Neural progenitor cell (in vitro differentiated cells): ENCODE measurements around the gene ABHD14A. TPM values are rescaled to one million over a fixed set of nuclear protein-coding genes. Genes with fewer than 3 reads are reported as not detected.

Experiments used
- DNase-seq: peaks from one replicate; pipeline ENCODE4 v3.0.0-alpha.2; 2016; ENCODE audit warnings: low spot score
- H2AFZ ChIP-seq: fragments of 200-600 bp; sonication (generic); replicated peaks from 2 replicates; pipeline ENCODE4 v1.6.1; 2016; ENCODE audit warnings: antibody characterized with exemption
- H3F3A ChIP-seq: fragments of 200-600 bp; sonication (generic); 2 replicates; pipeline ENCODE4 v1.6.1; 2016; ENCODE audit warnings: antibody characterized with exemption, low read depth
- H3K27ac ChIP-seq: fragments of 200-600 bp; sonication (generic); 2 replicates; pipeline ENCODE4 v1.5.1; 2016; ENCODE audit warnings: mild to moderate bottlenecking
- H3K27me3 ChIP-seq: fragments of 200-600 bp; sonication (generic); 2 replicates; pipeline ENCODE4 v1.6.1; 2016; ENCODE audit warnings: mild to moderate bottlenecking, moderate library complexity
- H3K36me3 ChIP-seq: fragments of 200-600 bp; sonication (generic); 2 replicates; pipeline ENCODE4 v1.5.1; 2016
- H3K4me1 ChIP-seq: fragments of 200-600 bp; sonication (generic); 2 replicates; pipeline ENCODE4 v1.6.1; 2016; ENCODE audit warnings: mixed run types
- H3K4me2 ChIP-seq: fragments of 200-600 bp; sonication (generic); 2 replicates; pipeline ENCODE4 v1.6.1; 2016
- H3K4me3 ChIP-seq: fragments of 200-600 bp; sonication (generic); 2 replicates; pipeline ENCODE4 v1.5.1; 2016
- H3K79me2 ChIP-seq: fragments of 200-600 bp; sonication (generic); 2 replicates; pipeline ENCODE4 v1.6.1; 2016; ENCODE audit warnings: low read depth
- H3K9ac ChIP-seq: fragments of 200-600 bp; sonication (generic); 2 replicates; pipeline ENCODE4 v1.6.1; 2016
- H3K9me3 ChIP-seq: fragments of 200-600 bp; sonication (generic); 2 replicates; pipeline ENCODE4 v1.5.1; 2016; ENCODE audit warnings: low read depth
- H4K20me1 ChIP-seq: fragments of 200-600 bp; sonication (generic); 2 replicates; pipeline ENCODE4 v1.6.1; 2016; ENCODE audit warnings: low read depth
- H3K27ac Mint-ChIP-seq: 3 replicates; pipeline ENCODE4 v1.8.0; 2021; ENCODE audit warnings: mixed read lengths
- H3K27me3 Mint-ChIP-seq: 2 replicates; pipeline ENCODE4 v1.8.0; 2022; ENCODE audit warnings: low read depth, mild to moderate bottlenecking, inconsistent platforms, moderate library complexity, mixed read lengths; ENCODE audit not compliant: insufficient read depth
- H3K36me3 Mint-ChIP-seq: 3 replicates; pipeline ENCODE4 v1.8.0; 2021; ENCODE audit warnings: mixed read lengths
- H3K4me1 Mint-ChIP-seq: 3 replicates; pipeline ENCODE4 v1.8.0; 2021; ENCODE audit warnings: mixed read lengths
- H3K4me3 Mint-ChIP-seq: 3 replicates; pipeline ENCODE4 v1.8.0; 2021; ENCODE audit warnings: mild to moderate bottlenecking, moderate library complexity, mixed read lengths
- H3K9me3 Mint-ChIP-seq: 3 replicates; pipeline ENCODE4 v1.8.0; 2020; ENCODE audit warnings: mixed read lengths
- EZH2 ChIP-seq: fragments of 200-600 bp; sonication (generic); IDR thresholded peaks from 2 replicates; pipeline ENCODE4 v1.6.1; 2017; ENCODE audit warnings: antibody characterized with exemption, mild to moderate bottlenecking, moderate library complexity
- EZH2phosphoT487 ChIP-seq: fragments of 200-600 bp; sonication (generic); IDR thresholded peaks from 2 replicates; pipeline ENCODE4 v1.6.1; 2017; ENCODE audit warnings: antibody characterized with exemption
- total RNA-seq: library from RNA; depleted of rRNA; stranded (reverse); fragments of >200 nt; gene quantifications from 2 replicates; pipeline ENCODE4 v1.2.3, GENCODE V29; 2015; ENCODE audit warnings: low replicate concordance
- TF ChIP-seq, protein P1 (sequence below): fragments of 200-600 bp; sonication (generic); IDR thresholded peaks from 2 replicates; pipeline ENCODE4 v1.5.1; 2017; ENCODE audit warnings: antibody characterized with exemption, mild to moderate bottlenecking

The ABHD14A gene
- total RNA-seq, 1 donor from 2014 or later, result 4.0 TPM

DNA sequence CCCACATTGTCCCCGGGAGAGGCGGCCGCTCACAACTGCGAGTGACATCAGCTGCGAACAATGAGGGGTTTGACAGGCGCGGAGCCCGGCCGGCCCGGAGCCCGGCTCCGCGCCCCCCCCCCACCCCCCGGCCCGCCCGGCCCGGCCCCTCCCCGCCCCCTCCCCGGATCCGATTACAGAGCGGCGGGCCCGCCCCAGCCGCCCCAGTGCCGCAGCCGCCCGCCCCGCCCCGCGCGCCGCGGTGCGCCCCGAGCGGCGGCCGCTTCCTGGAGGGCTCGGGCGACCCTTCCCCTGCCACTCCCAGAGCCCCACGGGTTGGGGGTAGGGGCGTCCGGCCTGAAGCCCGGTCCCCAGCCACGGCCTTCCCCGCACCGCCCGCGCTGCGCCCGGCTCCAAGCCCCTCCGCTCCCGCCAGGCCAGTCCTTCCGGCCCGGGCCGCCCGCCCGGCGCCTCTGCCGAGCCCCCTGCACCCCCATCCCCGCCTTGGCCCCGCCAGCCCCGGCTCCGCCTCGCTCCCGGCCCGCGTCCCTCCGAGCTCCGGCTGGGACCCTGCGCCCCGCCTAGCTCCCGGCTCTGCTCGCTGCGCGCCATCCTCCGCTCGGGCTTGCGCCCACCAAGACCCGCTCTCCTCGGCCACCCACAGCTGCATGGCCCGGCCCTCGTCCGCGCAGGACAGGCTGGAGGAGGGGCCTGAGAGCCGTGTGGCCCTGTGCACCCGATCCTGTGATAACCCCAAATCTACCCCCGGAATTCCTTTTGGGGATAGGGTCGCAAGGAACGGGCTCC is 7.3 kb upstream of the ABHD14A start, which contains the start of gene PCBP4:
PCBP4 (minus strand) TSS at position 71 of the 786 bp plus-strand sequence. CDS start 6,214 bp downstream, outside the sequence.
- Mint-ChIP-seq H3K9me3 (no peaks in the 10 kb centered on the region), H3K27ac (peak within 1 kb of the TSS; percentile 96), H3K4me3 (peak within 1 kb of the TSS; percentile 94), H3K36me3 (peaks cover 5% of the 10 kb centered on the region), H3K4me1 (peaks cover 64% of the 10 kb centered on the region), H3K27me3 (peaks cover 12% of the 10 kb centered on the region)
- Histone ChIP-seq H3K4me1 (peaks cover 59% of the 10 kb centered on the region), H3K79me2 (no peaks in the 10 kb centered on the region), H3K27me3 (peaks cover 11% of the 10 kb centered on the region), H3K9me3 (no peaks in the 10 kb centered on the region), H3K27ac (peak within 1 kb of the TSS; percentile 95), H3K4me2 (peak within 1 kb of the TSS; percentile 93), H2AFZ (peak within 1 kb of the TSS; percentile 18), H3K9ac (peak within 1 kb of the TSS; percentile 74), H3K36me3 (no peaks in the 10 kb centered on the region), H3K4me3 (peak within 1 kb of the TSS; percentile 81), H4K20me1 (peaks cover 38% of the 10 kb centered on the region), H3F3A (peaks cover 45% of the 10 kb centered on the region)
- TF ChIP-seq, protein P1, sequence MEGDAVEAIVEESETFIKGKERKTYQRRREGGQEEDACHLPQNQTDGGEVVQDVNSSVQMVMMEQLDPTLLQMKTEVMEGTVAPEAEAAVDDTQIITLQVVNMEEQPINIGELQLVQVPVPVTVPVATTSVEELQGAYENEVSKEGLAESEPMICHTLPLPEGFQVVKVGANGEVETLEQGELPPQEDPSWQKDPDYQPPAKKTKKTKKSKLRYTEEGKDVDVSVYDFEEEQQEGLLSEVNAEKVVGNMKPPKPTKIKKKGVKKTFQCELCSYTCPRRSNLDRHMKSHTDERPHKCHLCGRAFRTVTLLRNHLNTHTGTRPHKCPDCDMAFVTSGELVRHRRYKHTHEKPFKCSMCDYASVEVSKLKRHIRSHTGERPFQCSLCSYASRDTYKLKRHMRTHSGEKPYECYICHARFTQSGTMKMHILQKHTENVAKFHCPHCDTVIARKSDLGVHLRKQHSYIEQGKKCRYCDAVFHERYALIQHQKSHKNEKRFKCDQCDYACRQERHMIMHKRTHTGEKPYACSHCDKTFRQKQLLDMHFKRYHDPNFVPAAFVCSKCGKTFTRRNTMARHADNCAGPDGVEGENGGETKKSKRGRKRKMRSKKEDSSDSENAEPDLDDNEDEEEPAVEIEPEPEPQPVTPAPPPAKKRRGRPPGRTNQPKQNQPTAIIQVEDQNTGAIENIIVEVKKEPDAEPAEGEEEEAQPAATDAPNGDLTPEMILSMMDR, result no peak
- TF ChIP-seq EZH2, result no peak
- peak; percentile 93 for DNase-seq

DNA sequence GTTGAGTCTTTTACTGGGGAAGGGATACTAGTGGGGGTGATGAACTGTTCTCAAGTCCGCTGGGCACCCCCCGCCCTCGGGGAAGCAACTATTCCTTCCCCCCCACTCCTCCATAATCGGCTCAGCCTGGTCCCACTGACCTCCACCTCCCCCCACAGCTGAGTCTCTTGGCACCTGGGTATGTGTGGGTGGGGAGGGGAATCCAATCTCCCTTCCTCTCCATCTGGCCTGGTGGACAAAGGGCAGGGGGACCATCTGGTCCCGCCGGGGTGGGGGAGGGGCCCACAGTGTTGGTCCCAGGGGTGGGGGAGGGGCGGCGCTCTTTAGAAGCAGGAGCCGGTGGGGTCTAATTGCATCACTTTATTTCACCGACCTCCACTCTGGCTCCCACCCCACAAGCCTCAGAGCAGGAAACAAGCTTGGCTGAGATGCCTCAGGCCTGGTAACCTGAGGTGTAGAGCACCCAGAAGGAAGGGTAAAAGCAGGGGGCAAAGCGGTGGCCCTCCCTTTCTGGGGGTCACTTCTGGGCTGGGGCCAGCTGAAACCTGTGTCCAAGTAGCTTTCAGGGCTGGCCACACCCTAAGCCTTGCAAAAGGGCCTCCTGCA is 6.6 kb upstream of the ABHD14A start:
- H2AFZ ChIP-seq, result peak overlapping the region; percentile 18
- H3K27ac ChIP-seq, result peak overlapping the region; percentile 95
- peaks cover 7% of the 10 kb centered on the region for H3K27me3 ChIP-seq
- H3K4me3 ChIP-seq, result peak overlapping the region; percentile 81
- H3K36me3 ChIP-seq, result no peaks in the 10 kb centered on the region
- H3K9me3 Mint-ChIP-seq, result no peaks in the 10 kb centered on the region
- peaks cover 31% of the 10 kb centered on the region for H4K20me1 ChIP-seq
- H3F3A ChIP-seq, result peaks cover 39% of the 10 kb centered on the region
- TF ChIP-seq, protein P1, result no peak
- no peak for TF ChIP-seq EZH2phosphoT487
- no peak for TF ChIP-seq EZH2
- H3K4me3 Mint-ChIP-seq, result peak overlapping the region; percentile 91
- peaks cover 9% of the 10 kb centered on the region for H3K27me3 Mint-ChIP-seq
- peak; percentile 93 for DNase-seq
- peak overlapping the region; percentile 93 for H3K4me2 ChIP-seq
- H3K9ac ChIP-seq, result peak overlapping the region; percentile 74
- peaks cover 52% of the 10 kb centered on the region for H3K4me1 ChIP-seq
- no peaks in the 10 kb centered on the region for H3K9me3 ChIP-seq
- H3K36me3 Mint-ChIP-seq, result peaks cover 5% of the 10 kb centered on the region
- no peaks in the 10 kb centered on the region for H3K79me2 ChIP-seq
- H3K4me1 Mint-ChIP-seq, result peaks cover 60% of the 10 kb centered on the region
- H3K27ac Mint-ChIP-seq, result peak overlapping the region; percentile 8

DNA sequence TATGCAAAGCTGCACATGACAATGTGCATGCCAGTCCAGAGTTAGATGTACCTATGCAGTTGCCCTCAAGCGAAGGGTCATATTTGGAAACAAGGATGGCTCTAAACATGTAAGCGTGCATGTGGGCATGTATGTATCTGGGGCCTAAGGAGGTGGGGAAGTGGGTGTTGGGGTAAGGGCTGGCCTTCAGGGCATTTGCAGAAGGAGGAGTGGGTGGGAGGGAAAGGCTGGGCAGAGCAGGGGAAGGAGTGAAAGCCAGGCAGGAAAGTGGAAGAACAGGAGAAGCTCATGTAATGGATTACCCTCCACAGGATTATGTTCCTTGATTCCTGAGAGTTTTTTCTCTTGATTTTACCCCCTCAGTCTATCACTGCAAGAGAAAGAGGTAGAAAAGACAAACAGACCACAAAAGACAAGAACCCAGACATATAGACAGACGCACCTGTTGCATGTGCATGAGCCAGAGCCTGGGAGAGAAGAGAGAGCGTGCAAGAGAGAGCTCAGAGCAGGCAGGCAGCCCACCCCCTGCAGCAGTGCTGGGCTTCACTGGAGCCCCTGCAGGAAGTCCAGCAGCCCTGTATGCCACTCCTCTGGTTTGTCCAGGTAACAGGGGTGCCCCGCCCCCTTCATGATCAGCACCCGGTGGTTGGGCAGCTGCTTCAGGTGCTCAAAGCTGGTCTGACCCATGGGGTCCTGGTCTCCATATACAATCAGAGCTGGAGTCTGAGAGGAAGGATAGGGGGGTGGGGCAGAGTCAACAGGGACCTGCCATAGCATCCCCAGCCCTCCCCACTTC is 5.8 kb upstream of the ABHD14A start:
- TF ChIP-seq, protein P1, result no peak
- TF ChIP-seq EZH2phosphoT487 (no peak), EZH2 (no peak)
- peak; percentile 23 for DNase-seq
- H2AFZ ChIP-seq, result no peak overlapping the region
- no peaks in the 10 kb centered on the region for H3K79me2 ChIP-seq
- peak overlapping the region; percentile 81 for H3K4me3 ChIP-seq
- peaks cover 49% of the 10 kb centered on the region for H3K4me1 ChIP-seq
- H3K27me3 Mint-ChIP-seq, result peaks cover 7% of the 10 kb centered on the region
- peak overlapping the region; percentile 86 for H3K27ac ChIP-seq
- no peak overlapping the region for H3K9ac ChIP-seq
- H3K4me2 ChIP-seq, result peak overlapping the region; percentile 93
- peak overlapping the region; percentile 91 for H3K4me3 Mint-ChIP-seq
- H4K20me1 ChIP-seq, result peaks cover 23% of the 10 kb centered on the region
- peaks cover 57% of the 10 kb centered on the region for H3K4me1 Mint-ChIP-seq
- H3F3A ChIP-seq, result peaks cover 40% of the 10 kb centered on the region
- H3K27ac Mint-ChIP-seq, result peak overlapping the region; percentile 8
- H3K27me3 ChIP-seq, result peaks cover 9% of the 10 kb centered on the region
- no peaks in the 10 kb centered on the region for H3K36me3 ChIP-seq
- no peaks in the 10 kb centered on the region for H3K9me3 Mint-ChIP-seq
- no peaks in the 10 kb centered on the region for H3K9me3 ChIP-seq
- H3K36me3 Mint-ChIP-seq, result peaks cover 5% of the 10 kb centered on the region
